GM18508 (cell line): ENCODE measurements around the gene HTATSF1.

Experiments
- ATAC-seq: cut with Tn5 transposase; IDR thresholded peaks from one replicate; pipeline ENCODE4 v1.9.1; 2021; ENCODE audit warnings: moderate number of reproducible peaks; ENCODE audit not compliant: insufficient read depth, unreplicated experiment

HTATSF1 gene, protein sequence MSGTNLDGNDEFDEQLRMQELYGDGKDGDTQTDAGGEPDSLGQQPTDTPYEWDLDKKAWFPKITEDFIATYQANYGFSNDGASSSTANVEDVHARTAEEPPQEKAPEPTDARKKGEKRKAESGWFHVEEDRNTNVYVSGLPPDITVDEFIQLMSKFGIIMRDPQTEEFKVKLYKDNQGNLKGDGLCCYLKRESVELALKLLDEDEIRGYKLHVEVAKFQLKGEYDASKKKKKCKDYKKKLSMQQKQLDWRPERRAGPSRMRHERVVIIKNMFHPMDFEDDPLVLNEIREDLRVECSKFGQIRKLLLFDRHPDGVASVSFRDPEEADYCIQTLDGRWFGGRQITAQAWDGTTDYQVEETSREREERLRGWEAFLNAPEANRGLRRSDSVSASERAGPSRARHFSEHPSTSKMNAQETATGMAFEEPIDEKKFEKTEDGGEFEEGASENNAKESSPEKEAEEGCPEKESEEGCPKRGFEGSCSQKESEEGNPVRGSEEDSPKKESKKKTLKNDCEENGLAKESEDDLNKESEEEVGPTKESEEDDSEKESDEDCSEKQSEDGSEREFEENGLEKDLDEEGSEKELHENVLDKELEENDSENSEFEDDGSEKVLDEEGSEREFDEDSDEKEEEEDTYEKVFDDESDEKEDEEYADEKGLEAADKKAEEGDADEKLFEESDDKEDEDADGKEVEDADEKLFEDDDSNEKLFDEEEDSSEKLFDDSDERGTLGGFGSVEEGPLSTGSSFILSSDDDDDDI

DNA sequence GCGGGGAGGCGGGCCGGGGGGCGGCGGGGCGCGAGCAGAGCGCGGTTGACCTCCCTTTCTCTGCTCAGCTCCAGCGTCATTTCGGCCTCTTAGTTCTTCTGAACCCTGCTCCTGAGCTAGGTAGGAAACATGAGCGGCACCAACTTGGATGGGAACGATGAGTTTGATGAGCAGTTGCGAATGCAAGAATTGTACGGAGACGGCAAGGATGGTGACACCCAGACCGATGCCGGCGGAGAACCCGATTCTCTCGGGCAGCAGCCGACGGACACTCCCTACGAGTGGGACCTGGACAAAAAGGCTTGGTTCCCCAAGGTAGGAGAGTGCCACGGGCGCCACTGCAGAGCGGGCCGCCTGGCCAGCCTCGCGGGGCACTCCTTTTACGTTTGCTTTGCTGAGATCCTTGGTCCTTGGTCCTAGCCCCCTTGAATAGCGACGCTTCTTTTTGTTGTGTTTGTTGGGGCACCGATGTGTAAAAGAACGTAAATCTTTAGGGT is at the start of gene HTATSF1:
TSS of gene HTATSF1 (plus strand) at position 37 of the 497 bp plus-strand sequence. CDS start at position 130, 93 bp downstream.
- ATAC-seq = no peak

DNA sequence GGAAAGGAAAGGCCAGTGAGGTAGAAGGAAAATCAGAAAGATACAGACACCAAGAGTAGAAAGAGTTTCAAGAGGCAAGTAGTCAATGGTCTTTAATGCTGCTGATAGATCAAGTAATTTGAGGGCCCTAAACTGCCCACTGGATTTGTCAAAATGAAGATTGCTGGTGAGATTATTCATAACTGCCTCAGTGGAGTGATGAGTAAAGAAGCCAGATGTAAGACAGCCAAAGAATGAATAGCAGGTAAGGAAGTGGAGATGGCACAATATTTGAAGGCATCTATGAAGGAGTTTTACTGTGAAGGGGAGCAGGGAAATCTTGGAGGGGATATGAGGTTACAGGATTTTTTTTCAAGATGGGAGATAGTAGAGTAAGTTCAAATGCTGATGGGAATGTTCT is 49.4 kb upstream of the HTATSF1 start:
- no peak for ATAC-seq

DNA sequence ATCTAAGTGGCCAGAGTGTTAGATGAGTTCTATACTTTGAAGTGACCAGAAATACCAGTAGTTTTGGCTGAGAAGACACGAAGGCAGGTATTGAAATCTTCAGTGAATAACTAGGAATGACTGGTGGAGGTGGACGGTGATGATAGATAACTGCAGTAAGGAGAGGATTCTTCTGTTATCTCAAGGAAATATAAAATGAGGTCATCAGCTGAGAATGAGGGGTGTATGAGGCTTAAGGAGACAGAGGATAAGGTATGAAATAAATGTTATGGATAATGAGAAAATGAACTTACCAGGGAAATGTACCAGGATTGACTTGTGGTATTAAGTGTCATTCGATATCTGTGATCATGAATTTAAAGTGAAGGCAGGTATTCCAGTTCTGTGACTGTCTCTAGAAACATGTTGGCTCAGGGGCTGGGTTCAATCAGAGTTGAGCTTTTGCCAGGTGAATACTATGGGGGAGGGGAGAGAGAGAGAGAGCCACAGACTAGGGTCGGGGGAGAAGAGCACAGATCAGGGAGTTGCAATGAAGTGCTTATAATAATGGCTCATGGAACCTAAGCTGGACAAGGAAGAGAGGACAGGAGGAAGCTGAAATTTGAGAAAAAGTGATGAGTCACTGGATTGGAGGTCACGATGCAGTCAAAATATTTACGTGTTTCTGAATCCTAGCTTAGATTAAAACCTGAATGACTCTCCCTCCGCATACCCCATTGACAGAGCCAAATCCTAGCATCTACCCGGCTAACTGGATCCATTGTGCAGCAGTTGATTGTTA is 47.2 kb upstream of the HTATSF1 start:
- no peak for ATAC-seq

DNA sequence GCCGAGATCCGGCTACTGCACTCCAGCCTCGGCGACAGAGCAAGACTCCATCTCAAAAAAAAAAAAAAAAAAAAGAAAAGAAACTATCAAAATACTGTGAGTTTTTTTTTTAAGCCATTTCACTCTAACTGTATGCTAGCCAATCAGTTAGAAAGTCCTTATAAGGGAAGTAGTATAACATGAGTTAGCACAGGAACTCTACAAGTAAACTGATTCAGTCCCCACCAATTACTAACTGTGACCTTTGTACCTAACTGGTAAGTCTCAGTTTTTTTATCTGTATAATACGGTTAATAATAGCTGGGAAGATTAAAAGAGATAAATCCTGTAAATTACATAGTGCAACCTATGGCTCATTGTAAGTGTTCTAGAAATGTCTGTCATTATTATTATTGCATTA is 44.8 kb upstream of the HTATSF1 start:
- ATAC-seq = no peak

DNA sequence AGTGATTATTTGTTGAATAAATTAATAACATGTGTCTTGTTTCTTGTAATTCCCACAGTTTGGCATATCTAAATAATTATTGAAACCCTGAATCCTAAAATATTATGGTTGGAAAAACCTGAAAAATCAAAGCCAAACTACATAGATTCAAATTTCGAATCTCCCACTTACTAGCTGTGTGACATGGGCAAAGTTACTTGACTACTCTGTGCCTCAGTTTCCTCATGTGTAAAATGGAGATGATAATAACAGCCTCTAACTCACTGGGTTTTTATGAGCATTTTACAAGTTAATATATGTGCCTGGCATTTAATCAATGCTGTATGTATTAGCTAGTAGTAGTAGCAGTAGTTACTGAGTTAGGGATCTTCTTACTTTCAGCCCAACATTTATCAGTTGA is 44.3 kb upstream of the HTATSF1 start:
- no peak for ATAC-seq

DNA sequence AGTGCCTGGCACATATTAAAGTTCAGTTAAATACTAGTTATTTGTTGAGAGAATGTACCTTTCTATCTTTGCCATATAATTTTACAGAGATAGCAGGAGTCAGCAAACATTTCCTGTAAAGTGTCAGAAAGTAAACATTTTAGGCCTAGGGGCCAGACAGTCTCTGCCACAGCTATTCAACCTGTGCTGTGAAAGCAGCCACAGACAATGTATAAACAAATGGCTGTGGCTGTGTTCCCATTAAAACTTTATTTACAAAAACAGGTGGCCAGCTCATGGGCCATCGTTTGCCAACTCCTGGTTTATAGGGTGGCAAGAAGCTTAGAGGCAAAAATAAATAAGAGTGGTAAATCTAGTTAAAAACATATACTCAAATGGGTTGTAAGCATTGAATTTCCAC is 43.6 kb upstream of the HTATSF1 start:
- ATAC-seq = no peak

DNA sequence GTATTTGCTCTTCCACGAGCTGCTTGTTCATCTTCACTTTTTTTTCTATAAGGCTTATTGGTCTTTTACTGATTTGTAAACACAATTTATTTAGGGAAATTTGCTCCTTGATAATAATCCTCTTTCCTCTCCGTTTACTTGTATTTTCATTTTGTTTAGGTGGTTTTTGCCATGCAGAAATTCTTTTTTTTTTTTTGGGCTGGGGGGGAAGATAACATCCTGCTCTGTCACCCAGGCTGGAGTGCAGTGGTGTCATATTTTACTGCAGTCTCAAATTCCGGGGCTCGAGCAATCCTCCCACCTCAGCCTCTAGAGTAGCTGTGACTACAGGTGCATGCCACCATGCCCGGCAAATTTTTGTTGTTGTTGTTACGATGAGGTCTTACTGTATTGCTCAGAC is 41.3 kb upstream of the HTATSF1 start:
- ATAC-seq = no peak

DNA sequence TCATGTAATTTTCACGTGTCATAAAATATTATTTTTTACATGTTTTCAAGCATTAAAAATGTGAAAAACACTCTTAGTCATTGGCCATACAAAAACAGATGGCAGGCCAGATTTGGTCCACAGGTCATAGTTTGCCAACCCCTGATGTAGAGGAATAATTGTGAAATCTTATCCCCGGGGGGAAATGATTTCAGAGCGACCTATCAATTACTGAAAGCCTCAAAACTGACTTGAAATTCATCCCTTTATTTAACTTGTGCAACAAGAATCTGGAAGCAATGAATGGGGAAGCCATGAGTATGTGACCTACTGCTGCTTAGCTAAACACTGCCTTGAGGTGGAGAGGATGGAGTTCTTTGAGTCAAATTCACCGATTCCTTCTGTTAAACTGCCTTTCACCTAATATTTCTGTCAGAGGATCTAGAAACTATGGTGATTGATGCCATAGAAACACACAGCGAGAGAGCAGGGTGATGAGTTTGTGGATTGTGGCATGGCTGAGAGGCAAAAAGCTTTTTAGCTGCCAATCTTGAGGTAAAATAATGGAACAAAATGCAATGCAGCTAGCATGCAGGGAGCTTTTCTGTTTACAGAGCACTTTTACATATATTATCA is 40.0 kb upstream of the HTATSF1 start:
- ATAC-seq = no peak

DNA sequence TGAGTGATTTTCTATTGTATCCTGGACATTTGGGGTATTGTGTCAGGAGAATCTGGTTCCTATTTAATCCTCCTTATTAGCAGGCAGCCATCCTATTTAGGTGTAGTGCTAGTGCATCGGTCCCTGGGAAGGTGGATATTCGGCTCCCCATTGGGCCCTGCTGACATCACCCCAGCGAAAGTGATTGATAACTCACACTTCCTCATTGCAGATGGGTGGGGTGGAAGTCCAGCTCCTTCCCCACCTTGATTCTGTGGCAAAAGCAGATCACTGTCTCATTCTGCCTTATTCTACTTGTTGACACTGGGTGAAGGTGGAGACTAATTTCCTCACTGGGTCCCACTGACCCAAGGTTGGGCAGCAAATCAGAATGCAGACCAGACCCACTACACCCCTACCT is 32.8 kb upstream of the HTATSF1 start:
- ATAC-seq = no peak

DNA sequence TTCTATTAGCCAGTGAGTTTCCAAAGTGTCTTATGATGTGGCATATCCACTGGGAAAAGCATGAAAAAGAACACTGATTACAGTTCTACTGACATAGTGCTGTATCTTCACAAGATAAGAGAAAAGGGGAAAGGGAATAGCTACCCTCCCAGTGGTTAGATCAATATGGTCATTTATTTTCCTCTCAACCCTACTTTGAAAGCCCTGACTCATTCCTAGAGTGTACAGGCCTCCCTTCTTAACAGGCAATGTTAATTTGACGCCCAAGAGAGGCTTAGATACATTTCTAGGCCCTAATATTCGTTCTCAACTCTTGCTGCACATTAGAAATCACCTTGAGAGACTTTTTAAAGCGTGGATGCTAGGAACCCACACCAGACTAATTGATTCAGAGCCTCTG is 30.1 kb upstream of the HTATSF1 start:
- ATAC-seq = no peak

DNA sequence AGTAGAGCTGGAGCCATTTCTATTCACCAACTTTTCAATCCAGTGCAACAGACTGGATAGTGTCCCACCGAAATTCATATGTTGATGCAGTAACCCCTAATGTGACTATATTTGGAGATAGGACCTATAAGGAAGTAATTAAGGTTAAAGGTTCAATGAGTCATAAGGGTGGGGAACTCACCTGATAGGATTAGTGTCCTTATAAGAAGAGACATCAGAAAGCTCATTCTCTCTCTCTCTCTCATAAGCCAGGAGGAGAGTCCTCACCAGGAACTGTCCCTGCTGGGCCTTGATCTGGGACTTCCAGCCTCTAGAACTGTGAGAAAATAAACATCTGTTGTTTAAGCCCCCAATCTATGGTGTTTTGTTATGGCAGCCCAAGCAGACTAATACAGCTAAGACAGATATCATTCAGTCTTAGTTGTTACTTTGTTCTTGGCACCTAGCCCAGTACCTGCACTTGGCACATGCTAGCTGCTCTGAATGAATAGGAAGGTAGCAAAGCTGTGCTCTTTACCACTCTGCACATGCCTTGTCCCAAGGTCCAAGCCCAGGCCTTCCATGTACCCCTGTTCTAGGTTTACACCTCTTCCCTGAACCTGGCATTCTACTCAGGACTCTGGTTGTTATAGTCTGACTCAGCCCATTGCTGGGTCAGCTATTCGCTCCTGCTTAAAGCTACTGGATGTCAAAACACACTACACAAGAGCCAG is 28.8 kb upstream of the HTATSF1 start:
- no peak for ATAC-seq

DNA sequence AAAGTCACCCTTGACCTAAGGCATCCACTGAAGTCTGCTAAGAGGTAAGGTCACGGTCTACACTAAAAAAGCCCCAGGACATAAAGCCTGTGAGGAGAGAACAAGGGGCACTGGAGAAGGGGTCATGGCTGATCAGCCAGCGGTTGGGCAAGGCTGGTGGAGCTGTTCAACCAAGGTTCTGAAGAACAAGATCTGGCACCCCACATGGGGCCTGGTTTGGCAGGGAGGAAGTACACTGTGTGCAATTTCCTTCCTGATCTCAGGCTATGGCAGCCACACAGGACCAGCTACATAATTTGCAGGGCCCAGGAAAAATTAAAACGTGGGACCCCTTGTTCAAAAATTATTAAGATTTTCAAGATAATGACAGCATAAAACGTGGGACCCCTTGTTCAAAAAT is 23.7 kb upstream of the HTATSF1 start:
- no peak for ATAC-seq

DNA sequence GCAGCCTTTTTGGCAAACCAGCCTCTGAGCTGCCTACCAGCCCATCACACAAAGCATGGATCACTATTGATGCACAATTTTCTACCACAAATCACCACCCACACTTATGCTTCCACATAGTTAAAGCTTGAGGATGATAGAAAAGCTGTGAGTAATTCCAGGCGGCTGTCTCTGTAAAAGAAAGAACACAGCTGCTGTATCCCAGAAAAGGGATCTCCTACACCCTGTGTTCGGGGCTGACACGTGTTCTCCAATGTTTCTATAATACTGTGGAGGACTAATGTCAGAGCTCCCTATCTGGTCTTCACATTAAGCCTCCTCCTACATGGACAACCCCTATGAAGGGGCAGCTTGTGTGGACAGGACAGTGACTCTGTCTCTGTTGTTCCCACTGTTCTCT is 22.2 kb upstream of the HTATSF1 start:
- no peak for ATAC-seq

DNA sequence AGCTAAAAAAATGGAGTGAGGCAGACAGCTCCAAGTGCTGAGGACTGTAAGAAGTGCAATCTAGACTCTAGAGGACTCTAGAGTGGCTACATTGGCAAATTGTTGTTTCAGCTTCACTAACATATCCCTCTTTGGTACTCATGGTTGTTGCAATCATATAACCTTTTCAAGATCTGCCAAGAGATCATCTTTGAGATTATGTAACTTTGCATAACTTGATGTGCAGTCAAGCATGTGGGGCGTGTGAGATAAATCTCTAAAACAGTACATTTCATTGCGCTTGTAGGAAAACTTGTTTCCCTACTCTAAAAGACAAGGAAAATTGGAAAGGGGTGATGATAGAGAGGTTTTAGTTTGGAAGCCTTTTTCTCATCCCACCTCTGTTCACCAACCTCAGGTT is 20.9 kb upstream of the HTATSF1 start:
- no peak for ATAC-seq

DNA sequence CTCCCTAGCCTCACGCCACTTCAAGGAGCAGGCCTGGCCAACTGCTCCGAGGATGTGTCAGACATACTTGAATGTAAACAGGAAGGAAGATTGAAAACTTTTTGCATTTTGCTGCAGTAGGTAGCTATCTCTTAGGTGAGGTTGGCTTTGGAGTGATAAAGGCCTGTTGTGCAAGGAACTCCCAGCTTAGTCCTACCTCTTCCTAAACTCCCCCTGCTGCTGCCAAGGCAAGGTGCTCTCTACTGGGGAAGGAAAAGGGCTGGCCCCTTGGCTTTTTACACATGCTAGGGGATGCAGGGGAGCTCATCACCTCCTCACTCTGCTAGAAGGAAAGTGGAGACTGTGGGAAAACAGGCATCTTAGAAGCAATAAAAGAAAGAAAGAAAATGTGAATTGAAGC is 20.4 kb upstream of the HTATSF1 start:
- no peak for ATAC-seq

DNA sequence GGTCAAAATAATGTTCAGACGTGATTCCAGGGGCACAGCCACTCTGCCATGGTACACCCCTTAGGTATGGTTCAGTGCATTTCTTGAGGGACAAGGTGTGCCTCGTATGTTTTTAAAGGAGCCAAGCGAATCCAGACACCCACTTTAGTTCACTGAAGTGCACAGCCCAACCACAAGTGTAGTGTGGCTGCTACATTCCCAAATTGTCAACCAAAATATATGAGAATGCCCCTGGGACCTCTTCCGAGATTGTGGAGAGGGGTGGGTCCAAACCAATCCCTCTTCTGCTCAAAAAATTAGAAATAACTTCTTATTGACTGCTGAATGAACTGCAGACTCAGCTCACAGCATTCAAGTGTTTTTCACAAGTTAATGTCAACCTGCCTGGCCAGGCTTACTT is 17.0 kb upstream of the HTATSF1 start:
- ATAC-seq = no peak

DNA sequence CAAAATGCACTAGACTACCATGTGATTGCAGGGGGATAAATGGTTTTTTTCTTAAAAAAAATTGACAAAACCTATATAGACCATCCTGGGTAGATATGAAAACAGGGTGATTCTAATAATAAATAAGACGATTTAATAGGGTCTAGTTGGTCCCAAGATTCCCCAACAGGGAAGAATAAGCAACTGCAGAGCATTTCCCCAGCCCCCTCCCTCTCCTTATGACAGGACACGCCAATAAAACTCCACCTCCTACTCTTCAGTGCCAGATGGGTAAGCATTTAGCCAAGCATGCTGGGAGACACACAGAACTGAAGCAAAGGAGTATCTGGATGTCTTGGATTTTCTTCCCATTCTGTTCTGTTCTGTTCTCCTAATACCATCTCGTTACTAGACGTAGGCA is 9.7 kb upstream of the HTATSF1 start, which contains the start of gene BRS3:
TSS of gene BRS3 (plus strand) at position 301 of the 400 bp plus-strand sequence. CDS start 168 bp downstream, outside the sequence.
- no peak for ATAC-seq

DNA sequence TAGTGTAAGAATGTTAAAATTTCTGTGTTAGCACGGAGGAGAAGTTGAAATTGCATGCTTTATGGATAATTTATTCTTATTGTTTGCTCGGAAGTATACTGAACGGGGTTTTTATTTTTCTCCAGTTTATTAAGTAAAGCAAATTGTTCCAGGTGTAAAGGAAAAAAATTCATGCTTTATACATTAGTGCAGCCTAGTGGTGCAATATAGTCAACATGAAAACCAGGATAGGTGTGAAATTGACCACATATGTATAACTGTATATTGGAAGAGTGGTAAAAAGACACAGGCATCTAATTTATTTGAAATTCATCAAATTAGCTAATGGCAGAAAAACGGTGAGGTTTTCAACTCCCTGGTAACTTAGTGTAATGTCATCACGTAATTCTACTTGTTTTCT is 8.7 kb upstream of the HTATSF1 start:
- ATAC-seq = no peak

DNA sequence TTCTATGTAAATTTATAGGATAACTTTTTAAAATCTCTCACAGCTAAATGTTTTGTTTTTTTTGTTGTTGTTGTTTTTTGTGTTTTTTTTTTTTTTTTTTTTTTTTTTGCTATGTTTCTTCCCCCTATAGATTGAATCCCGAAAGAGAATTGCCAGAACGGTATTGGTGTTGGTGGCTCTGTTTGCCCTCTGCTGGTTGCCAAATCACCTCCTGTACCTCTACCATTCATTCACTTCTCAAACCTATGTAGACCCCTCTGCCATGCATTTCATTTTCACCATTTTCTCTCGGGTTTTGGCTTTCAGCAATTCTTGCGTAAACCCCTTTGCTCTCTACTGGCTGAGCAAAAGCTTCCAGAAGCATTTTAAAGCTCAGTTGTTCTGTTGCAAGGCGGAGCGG is 5.6 kb upstream of the HTATSF1 start:
- ATAC-seq = no peak

DNA sequence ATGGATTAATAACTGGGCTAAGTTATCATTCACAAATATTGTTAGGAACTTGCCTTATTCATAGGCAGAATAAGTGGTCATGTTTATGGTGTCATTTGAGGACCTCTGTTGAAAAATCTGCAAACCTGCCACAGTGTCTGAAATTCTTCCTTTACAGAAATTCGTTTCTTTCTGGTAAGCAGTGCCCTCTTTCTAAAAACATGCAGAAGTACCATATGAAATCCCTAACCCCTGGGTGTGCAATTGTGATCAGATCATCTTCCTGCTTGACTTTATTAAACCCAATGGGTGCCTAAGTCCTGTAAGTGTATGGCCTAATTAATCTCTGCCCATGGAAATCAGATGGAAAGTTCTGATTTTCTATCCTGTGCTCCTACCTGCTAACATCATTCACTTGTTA is 4.4 kb upstream of the HTATSF1 start:
- ATAC-seq = no peak
